ENCODE measurements around the gene MTCH1. TPM values are rescaled to one million over a fixed set of nuclear protein-coding genes. Genes with fewer than 3 reads are reported as not detected.

The MTCH1 gene
- polyA plus RNA-seq, 1 donor from 2014 or later, result 69.5 TPM

GRCh38 chr6:36973647-36974046, 12.3 kb downstream of the MTCH1 start:
- Mint-ChIP-seq H3K4me1 (peaks cover 0 to 6% (median 2%) of the 10 kb centered on the region in 3 donors), H3K9me3 (no peaks in the 10 kb centered on the region), H3K36me3 (peaks cover 3% of the 10 kb centered on the region), H3K4me3 (no peak overlapping the region), H3K27ac (no peak overlapping the region), H3K27me3 (no peaks in the 10 kb centered on the region)

- peaks cover 0 to 6% (median 2%) of the 10 kb centered on the region in 3 donors for H3K4me1 Mint-ChIP-seq
- H3K27ac Mint-ChIP-seq, result no peak overlapping the region
- H3K36me3 Mint-ChIP-seq, result peaks cover 6% of the 10 kb centered on the region
- no peak overlapping the region for H3K4me3 Mint-ChIP-seq
- no peaks in the 10 kb centered on the region for H3K9me3 Mint-ChIP-seq
- H3K27me3 Mint-ChIP-seq, result no peaks in the 10 kb centered on the region
Measured at GRCh38 chr6:36973190-36973589, 12.8 kb downstream of the MTCH1 start.

GRCh38 chr6:36971921-36972673, 13.9 kb downstream of the MTCH1 start:
- Mint-ChIP-seq H3K4me1 (peaks cover 0 to 2% (median 0%) of the 10 kb centered on the region in 3 donors), H3K27me3 (no peaks in the 10 kb centered on the region), H3K4me3 (no peak overlapping the region), H3K36me3 (peaks cover 7% of the 10 kb centered on the region), H3K27ac (peak overlapping the region in 1 of 3 donors; percentile 86), H3K9me3 (no peaks in the 10 kb centered on the region)

GRCh38 chr6:36970892-36971842, 14.8 kb downstream of the MTCH1 start:
- Mint-ChIP-seq H3K27ac (peak overlapping the region in 1 of 3 donors; percentile 86), H3K4me3 (no peak overlapping the region), H3K27me3 (no peaks in the 10 kb centered on the region), H3K4me1 (peaks cover 0 to 2% (median 1%) of the 10 kb centered on the region in 3 donors), H3K9me3 (no peaks in the 10 kb centered on the region), H3K36me3 (peaks cover 9% of the 10 kb centered on the region)

- Mint-ChIP-seq H3K9me3 (no peaks in the 10 kb centered on the region), H3K4me1 (peaks cover 0 to 3% (median 1%) of the 10 kb centered on the region in 3 donors), H3K27ac (peak overlapping the region in 1 of 3 donors; percentile 67), H3K36me3 (peaks cover 9% of the 10 kb centered on the region), H3K4me3 (no peak overlapping the region), H3K27me3 (no peaks in the 10 kb centered on the region)
Measured at GRCh38 chr6:36969988-36970891, 15.8 kb downstream of the MTCH1 start.

GRCh38 chr6:36969240-36969691, 16.7 kb downstream of the MTCH1 start:
- H3K4me3 Mint-ChIP-seq, result no peak overlapping the region
- peaks cover 0 to 10% (median 8%) of the 10 kb centered on the region in 3 donors for H3K4me1 Mint-ChIP-seq
- H3K27me3 Mint-ChIP-seq, result no peaks in the 10 kb centered on the region
- no peak overlapping the region for H3K27ac Mint-ChIP-seq
- no peaks in the 10 kb centered on the region for H3K9me3 Mint-ChIP-seq
- peaks cover 9% of the 10 kb centered on the region for H3K36me3 Mint-ChIP-seq

GRCh38 chr6:36968266-36968977, 17.6 kb downstream of the MTCH1 start:
- H3K27me3 Mint-ChIP-seq, result no peaks in the 10 kb centered on the region
- H3K27ac Mint-ChIP-seq, result peak overlapping the region in 1 of 3 donors; percentile 74
- H3K4me1 Mint-ChIP-seq, result peaks cover 0 to 16% (median 10%) of the 10 kb centered on the region in 3 donors
- H3K9me3 Mint-ChIP-seq, result no peaks in the 10 kb centered on the region
- peaks cover 6% of the 10 kb centered on the region for H3K36me3 Mint-ChIP-seq
- H3K4me3 Mint-ChIP-seq, result no peak overlapping the region

GRCh38 chr6:36967757-36968156, 18.2 kb downstream of the MTCH1 start:
- H3K4me3 Mint-ChIP-seq, result no peak overlapping the region
- H3K27ac Mint-ChIP-seq, result peak overlapping the region in 1 of 3 donors; percentile 31
- no peaks in the 10 kb centered on the region for H3K9me3 Mint-ChIP-seq
- peaks cover 5% of the 10 kb centered on the region for H3K36me3 Mint-ChIP-seq
- peaks cover 6 to 21% (median 15%) of the 10 kb centered on the region in 3 donors for H3K4me1 Mint-ChIP-seq
- no peaks in the 10 kb centered on the region for H3K27me3 Mint-ChIP-seq

- no peak overlapping the region for H3K4me3 Mint-ChIP-seq
- peaks cover 8 to 23% (median 18%) of the 10 kb centered on the region in 3 donors for H3K4me1 Mint-ChIP-seq
- peak overlapping the region in 1 of 3 donors; percentile 34 for H3K27ac Mint-ChIP-seq
- peaks cover 5% of the 10 kb centered on the region for H3K36me3 Mint-ChIP-seq
- no peaks in the 10 kb centered on the region for H3K27me3 Mint-ChIP-seq
- H3K9me3 Mint-ChIP-seq, result no peaks in the 10 kb centered on the region
Measured at GRCh38 chr6:36967301-36967700, 18.7 kb downstream of the MTCH1 start.

- Mint-ChIP-seq H3K4me3 (no peak overlapping the region), H3K4me1 (peaks cover 8 to 26% (median 18%) of the 10 kb centered on the region in 3 donors), H3K27me3 (no peaks in the 10 kb centered on the region), H3K27ac (no peak overlapping the region), H3K36me3 (peaks cover 5% of the 10 kb centered on the region), H3K9me3 (no peaks in the 10 kb centered on the region)
Measured at GRCh38 chr6:36964908-36965307, 21.1 kb downstream of the MTCH1 start.

GRCh38 chr6:36964349-36964748, 21.6 kb downstream of the MTCH1 start:
- no peaks in the 10 kb centered on the region for H3K9me3 Mint-ChIP-seq
- H3K27me3 Mint-ChIP-seq, result no peaks in the 10 kb centered on the region
- H3K27ac Mint-ChIP-seq, result peak overlapping the region in 1 of 3 donors; percentile 31
- H3K4me1 Mint-ChIP-seq, result peaks cover 8 to 25% (median 18%) of the 10 kb centered on the region in 3 donors
- H3K4me3 Mint-ChIP-seq, result peak overlapping the region in 2 of 4 donors; percentile 47 to 89
- peaks cover 5% of the 10 kb centered on the region for H3K36me3 Mint-ChIP-seq

GRCh38 chr6:36963451-36964290, 22.3 kb downstream of the MTCH1 start:
- Mint-ChIP-seq H3K27me3 (no peaks in the 10 kb centered on the region), H3K4me1 (peaks cover 8 to 25% (median 18%) of the 10 kb centered on the region in 3 donors), H3K36me3 (peaks cover 5% of the 10 kb centered on the region), H3K4me3 (peak overlapping the region; percentile 40 to 89 (median 81)), H3K9me3 (no peaks in the 10 kb centered on the region), H3K27ac (peak overlapping the region; percentile 83 to 92 (median 91))

- Mint-ChIP-seq H3K27ac (peak overlapping the region; percentile 83 to 92 (median 86)), H3K4me3 (peak overlapping the region; percentile 40 to 88 (median 74)), H3K36me3 (peaks cover 2% of the 10 kb centered on the region), H3K27me3 (no peaks in the 10 kb centered on the region), H3K9me3 (no peaks in the 10 kb centered on the region), H3K4me1 (peaks cover 8 to 25% (median 18%) of the 10 kb centered on the region in 3 donors)
Measured at GRCh38 chr6:36962874-36963273, 23.1 kb downstream of the MTCH1 start.

Data from IgD-negative memory B cell (primary cell).